IPS DF 4.7 (cell line): ENCODE measurements around the gene CEACAM21.
A peak's percentile ranks its signal among the peaks of the same experiment; 100 is the strongest.

Experiments
- DNase-seq: peaks from one replicate; pipeline ENCODE4 v3.0.0-alpha.2; 2013; ENCODE audit warnings: low spot score; ENCODE audit errors: extremely low read depth

Gene CEACAM21

DNA sequence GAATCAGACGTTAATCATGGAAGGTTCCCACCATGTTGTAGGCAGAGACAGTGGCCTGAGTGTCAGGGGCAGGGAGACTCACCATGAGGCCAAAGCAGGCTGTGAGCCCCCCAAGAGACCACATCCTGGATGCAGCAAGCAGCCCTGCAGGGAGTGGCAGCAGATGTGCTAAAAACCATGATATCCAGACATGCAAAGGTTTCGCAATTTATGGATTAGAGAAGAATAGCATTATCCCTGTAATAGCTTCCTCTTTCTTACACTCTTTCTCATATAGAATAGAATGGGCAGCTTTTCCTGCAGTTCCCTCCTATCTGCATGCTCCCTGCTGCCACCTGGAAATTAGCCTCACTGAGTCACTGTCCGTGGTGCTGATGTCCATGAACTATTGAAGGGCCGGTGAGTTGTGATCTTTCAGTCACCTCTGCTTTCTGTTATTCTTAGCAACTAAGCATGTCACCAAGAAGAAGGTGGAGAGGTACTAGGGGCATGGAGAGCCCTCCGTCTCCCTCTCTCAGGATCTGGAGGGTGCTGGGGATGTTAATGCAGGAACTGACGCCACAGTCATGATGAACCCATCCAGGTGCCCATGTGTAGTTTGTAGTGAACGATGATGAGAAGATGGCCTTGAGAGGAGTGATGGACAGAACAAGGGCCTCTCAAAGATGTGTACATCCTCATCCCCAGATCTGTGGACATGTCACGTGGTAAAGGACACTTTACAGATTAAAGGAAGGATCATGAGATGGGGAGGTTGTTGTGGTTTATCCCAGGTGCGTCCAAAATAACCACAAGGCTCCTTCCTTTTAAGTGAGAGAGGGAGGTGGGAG lies 41.0 kb downstream of the CEACAM21 start:
- peak; percentile 9 for DNase-seq

GRCh38 chr19:41617941-41618730 lies 42.2 kb downstream of the CEACAM21 start:
- no peak for DNase-seq

DNA sequence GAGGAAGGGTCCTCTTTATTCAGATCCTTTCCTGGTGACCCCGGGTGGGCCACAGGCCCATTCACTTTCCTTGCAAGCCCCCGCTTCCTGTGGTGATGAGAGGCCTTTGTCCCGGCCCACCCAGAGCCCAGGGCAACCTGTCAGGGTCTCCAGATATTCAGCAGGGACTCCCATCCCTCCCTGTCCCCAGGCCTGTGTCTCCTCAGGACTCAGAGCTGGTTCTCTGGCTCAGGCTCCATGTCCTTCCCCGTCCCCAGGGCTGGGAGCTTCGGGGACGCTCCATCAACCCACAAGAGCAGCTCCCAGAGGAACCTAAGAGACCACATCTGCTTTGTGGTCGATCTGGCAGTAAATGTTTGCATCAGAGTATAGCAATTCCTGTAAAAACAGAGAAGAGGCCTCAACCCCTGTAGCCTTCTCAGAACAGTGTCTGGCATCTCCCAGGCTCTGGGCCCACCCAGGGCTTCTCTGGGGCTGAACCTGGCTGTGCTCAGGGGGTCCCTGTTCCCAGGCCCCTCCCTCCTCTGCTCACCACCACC lies 43.1 kb downstream of the CEACAM21 start:
- DNase-seq = no peak

GRCh38 chr19:41620171-41620570 lies 44.2 kb downstream of the CEACAM21 start:
- no peak for DNase-seq

DNA sequence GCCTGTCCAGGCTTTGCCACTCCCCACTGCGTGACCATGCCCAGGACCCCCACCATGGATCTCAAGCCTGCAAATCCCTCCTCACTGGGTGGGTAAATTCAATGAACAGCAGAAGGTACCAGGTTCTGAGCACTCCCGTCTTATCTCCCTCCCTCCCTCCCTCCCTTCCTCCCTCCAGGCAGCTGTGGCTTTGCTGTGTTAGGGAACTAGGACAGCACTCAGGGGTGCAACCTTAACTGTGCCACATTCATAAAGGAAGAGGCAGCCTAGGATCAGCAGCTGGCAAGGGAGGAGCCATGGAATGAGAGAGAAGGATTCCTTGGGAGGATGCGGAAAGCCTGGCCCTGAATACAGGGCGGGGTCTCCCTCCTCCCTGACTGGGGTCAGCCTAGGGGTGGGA lies 45.3 kb downstream of the CEACAM21 start:
- DNase-seq = no peak

- no peak for DNase-seq
These were observed 45.7 kb downstream of the CEACAM21 start for GRCh38 chr19:41621654-41622053.

- DNase-seq = no peak
These were observed 47.4 kb downstream of the CEACAM21 start for GRCh38 chr19:41623360-41623759.

- DNase-seq = no peak
These were observed 48.5 kb downstream of the CEACAM21 start for GRCh38 chr19:41624515-41624914.

DNA sequence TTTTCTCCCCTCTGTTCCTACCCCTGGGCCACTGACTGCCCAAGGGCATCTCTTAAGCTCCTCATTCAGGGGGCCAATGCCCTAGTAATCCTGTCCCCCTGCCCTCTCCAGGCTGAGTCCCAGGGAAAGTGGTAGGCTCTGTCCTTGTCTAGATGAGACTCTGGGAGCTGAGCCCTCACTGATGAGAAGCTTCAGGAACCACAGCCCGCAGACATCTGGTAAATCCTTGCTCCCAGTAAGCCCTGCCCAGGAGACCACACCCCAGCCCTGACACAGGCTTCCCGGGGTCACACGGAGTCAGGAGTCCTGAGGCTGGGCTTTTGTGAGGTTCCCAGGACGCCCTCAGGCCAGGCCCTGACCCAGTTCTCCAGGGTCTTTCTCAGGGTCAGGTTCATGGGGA lies 49.0 kb downstream of the CEACAM21 start:
- no peak for DNase-seq

DNA sequence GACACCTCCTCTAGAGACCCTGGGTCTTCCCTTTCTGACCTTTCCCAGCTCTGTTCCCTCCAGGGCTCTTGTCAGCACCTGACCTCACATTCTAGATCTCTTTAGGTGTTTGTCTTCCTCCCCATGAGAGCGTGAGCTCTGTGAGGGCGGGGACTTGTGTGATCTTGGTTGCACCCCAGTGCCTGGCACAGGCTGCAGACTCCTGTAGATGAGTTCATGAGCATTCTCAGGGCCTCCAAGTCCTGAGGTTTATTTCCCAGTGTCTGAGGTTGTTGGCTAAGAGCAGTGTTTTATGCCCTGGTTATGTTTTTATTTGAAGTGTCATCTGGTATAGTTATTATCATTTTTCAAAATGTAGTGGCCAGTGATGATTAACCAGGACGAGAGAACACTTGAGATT lies 50.3 kb downstream of the CEACAM21 start:
- DNase-seq = no peak

DNA sequence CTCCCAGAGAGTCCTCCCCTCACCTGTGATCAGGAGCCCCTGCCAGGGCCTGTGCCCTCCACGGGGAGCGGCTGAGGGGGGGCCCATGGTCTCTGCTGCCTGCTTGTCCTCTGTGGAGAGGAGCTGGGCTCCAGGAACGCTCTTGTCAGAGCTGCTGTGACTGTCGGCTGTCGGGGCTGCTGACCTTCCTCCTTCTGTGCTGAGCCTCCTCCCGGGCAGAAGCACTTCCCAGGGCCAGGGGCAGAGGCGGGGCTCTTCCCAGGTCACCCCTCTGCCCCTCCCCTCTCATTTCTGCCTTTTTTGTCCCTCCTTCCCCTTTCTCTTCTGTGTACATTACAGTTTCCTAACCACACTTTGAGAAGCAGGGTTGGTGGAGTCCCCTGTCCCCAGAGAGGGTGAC lies 50.9 kb downstream of the CEACAM21 start, which contains the start of gene CEACAM4:
Gene CEACAM4 (minus strand): TSS at position 198 of the 400 bp plus-strand sequence. CDS start 111 bp downstream, at position 87.
- no peak for DNase-seq

DNA sequence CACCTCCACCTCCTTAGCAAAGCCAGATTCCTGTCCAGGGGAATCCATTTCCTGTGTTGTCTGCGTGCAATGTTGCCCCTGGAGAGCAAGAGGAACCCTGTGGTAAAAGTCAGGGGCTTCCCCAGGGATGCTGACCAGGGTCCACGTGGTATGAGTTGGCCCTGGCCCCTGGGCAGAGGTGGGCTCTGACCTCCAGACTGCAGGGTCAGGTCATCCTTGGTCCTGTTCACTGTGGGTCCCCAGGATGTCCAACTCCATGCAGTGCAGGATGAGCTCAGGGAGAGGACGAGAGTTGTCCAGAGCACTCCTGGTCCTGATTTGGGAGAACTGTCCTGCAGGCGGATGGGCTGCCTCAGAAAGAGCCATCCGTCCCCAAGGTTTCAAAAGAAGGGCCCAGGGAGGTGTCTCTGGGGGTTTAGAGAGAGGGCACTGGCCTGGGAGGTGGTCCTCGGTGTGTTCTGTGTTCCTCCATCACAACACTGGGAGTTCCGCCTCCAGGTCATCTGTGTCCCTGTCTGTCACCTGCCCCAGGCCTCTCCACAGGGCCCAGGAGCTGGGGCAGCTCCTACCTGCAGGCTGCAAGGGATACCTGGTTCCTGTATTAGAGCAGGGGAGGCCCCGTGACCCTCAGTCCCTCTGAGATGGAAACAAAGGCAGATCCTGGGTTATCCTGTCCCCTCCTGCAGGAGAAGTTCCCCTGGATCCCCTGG lies 52.2 kb downstream of the CEACAM21 start:
- DNase-seq = no peak
